Muscle layer of colon (tissue), 2 donors: ENCODE data around the gene PLET1.

Source experiments
- H3K27ac ChIP-seq: one replicate; pipeline ENCODE4 v1.7.0; 2013; ENCODE audit warnings: low read depth, mild to moderate bottlenecking, low read length, moderate library complexity
- H3K27me3 ChIP-seq, 2 donors: one replicate each; pipeline ENCODE4 v1.7.0; 2013; ENCODE audit warnings: low read length in 2 of 2, mild to moderate bottlenecking in 2 of 2; ENCODE audit not compliant: insufficient read depth in 2 of 2, control insufficient read depth in 1 of 2
- H3K36me3 ChIP-seq: one replicate; pipeline ENCODE4 v1.7.0; 2013; ENCODE audit warnings: mild to moderate bottlenecking, low read length; ENCODE audit not compliant: insufficient read depth
- H3K4me1 ChIP-seq: one replicate; pipeline ENCODE4 v1.7.0; 2013; ENCODE audit warnings: mild to moderate bottlenecking, low read length; ENCODE audit not compliant: insufficient read depth
- H3K4me3 ChIP-seq, 2 donors: one replicate each; pipeline ENCODE4 v1.7.0; 2013; ENCODE audit warnings: low read length in 2 of 2, low read depth in 1 of 2, mild to moderate bottlenecking in 1 of 2, moderate library complexity in 1 of 2
- H3K9ac ChIP-seq: one replicate; pipeline ENCODE4 v1.7.0; 2013; ENCODE audit warnings: low read length
- H3K9me3 ChIP-seq: one replicate; pipeline ENCODE4 v1.7.0; 2013; ENCODE audit warnings: mild to moderate bottlenecking, low read length
- donor health status: abdominal sarcoma.
- donor health status: Adenocarcinoma of cecum.

The PLET1 gene

DNA sequence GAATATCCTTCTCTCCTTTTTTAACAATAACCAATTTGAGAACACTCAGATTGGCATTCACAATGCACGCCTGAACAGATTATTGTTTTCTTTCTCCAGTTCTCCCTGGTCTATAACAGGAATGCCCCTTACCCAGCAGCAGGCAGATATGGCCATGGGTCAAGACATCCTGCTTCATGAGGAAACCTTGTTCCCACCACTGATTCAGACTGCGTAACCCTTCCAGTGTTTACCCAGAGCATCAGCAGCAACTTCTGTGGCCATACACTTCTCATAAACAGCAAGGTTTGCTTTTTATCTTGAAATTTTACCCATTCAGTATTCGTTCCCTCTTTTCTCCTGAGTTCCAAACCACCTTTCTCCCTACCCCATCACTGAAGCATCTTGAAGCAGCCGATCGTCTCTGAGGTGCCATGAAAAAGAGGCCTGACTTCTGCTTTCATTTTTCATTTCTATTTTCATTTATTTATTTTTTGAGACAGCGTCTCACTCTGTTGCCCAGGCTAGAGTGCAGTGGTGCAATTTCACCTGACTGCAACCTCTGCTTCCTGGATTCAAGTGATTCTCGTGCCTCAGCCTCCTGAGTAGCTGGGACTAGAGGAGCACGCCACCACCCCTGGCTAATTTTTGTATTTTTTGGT, 24.8 kb downstream of the PLET1 start:
- Histone ChIP-seq H3K36me3 (peaks cover 30% of the 10 kb centered on the region), H3K4me3 (no peak overlapping the region), H3K9ac (no peak overlapping the region), H3K9me3 (no peaks in the 10 kb centered on the region), H3K27me3 (no peaks in the 10 kb centered on the region), H3K27ac (no peak overlapping the region), H3K4me1 (peaks cover 7% of the 10 kb centered on the region)

DNA sequence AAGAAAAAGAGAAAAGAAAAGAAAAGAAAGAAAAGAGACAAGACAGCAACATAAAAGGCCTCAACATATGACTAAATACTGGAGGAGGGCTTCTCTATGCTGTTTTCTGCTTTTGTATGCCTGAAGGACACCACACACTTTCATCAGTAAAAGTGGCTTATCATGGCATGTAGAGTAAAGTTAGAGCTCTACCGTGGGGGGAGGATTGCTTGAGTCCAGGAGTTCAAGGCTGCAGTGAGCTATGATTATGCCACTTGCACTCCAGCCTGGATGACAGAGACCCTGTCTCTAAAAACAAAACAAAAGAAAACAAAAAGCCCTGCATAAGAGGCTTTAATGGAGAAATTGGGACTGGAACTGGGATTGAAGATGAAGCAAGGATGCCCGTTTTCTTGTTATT, 28.7 kb downstream of the PLET1 start:
- peaks cover 31% of the 10 kb centered on the region for H3K36me3 ChIP-seq

DNA sequence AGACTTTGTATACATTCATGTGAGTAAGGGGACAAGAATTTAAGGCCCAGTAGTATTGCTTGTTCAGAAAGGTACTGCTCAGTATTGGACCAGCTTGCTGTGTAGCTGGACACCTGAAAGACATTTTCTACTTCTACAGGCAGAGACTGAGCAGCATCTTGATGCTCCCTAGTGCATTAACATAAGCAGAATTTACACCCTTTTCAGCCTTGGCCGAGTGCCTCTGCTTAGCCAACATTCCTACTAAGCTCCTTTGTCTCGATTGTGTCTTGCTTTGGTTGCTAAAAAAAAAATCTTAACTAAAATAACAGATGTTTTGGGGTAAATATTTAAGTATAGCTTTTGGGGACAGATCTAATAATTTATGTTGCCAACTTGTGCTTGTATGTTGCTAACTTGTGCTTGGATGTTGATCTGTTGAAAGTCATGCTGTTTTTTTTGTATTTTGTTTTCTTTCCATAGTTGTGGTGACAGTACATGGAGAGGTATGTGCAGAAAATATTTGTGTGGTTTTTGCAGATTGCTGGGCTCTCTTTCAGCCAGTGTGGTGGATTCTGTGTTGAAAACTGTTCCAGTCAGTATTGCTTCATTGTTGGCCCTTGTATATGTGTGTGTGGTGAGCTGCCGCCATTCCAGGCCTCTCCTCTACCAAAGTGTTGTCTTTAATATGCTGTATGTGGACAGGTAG, 30.8 kb downstream of the PLET1 start:
- Histone ChIP-seq H3K27me3 (no peaks in the 10 kb centered on the region), H3K4me1 (peaks cover 7% of the 10 kb centered on the region), H3K36me3 (peaks cover 18% of the 10 kb centered on the region), H3K27ac (no peak overlapping the region), H3K4me3 (no peak overlapping the region), H3K9ac (no peak overlapping the region), H3K9me3 (no peaks in the 10 kb centered on the region)

More for the DNA sequence above, 28.7 kb downstream of the PLET1 start:
- no peaks in the 10 kb centered on the region for H3K27me3 ChIP-seq
- no peak overlapping the region for H3K27ac ChIP-seq
- H3K4me1 ChIP-seq = peaks cover 7% of the 10 kb centered on the region
- no peak overlapping the region for H3K4me3 ChIP-seq
- H3K9me3 ChIP-seq = no peaks in the 10 kb centered on the region
- no peak overlapping the region for H3K9ac ChIP-seq

DNA sequence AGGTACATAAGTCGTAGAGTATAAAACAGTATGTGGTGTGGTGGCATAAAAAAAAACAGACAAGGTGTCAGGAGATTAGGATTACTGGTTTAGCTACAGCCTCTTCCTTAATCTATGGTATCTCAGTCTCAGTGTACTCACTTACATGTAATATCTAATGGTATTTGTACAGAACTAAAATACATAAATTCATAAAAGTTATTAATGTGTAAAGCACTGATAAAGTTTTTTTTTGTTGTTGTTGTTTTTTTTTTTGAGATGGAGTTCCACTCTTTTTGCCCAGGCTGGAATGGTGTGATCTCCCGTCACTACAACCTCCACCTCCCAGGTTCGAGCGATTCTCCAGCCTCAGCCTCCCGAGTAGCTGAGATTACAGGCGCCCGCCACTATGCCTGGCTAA, 31.5 kb downstream of the PLET1 start:
- H3K27ac ChIP-seq = no peak overlapping the region
- H3K9ac ChIP-seq = no peak overlapping the region
- peaks cover 7% of the 10 kb centered on the region for H3K4me1 ChIP-seq
- H3K9me3 ChIP-seq = no peaks in the 10 kb centered on the region
- H3K4me3 ChIP-seq = no peak overlapping the region
- H3K36me3 ChIP-seq = peaks cover 18% of the 10 kb centered on the region
- H3K27me3 ChIP-seq = no peaks in the 10 kb centered on the region

DNA sequence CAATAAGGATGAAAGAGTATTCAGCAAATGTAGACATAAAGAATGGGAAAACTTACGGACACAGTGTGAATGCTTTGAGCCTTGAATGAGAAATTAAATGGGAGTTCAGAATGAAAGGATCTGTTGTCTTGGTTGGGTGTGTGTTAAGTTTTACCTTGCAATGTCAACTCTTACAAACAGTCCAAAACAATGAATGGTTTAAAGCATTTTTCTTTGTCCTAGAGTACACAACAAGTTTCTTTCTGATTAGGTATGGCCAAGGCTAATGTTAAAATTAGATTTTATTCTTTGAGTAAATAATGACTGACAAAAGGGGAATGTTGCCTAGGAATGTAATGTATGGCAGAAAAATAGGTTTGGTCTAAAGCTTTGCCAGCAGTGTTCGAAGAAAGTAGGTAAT, 32.0 kb downstream of the PLET1 start:
- Histone ChIP-seq H3K9me3 (no peaks in the 10 kb centered on the region), H3K36me3 (peaks cover 18% of the 10 kb centered on the region), H3K27ac (no peak overlapping the region), H3K27me3 (no peaks in the 10 kb centered on the region), H3K9ac (no peak overlapping the region), H3K4me1 (peaks cover 7% of the 10 kb centered on the region), H3K4me3 (no peak overlapping the region)

DNA sequence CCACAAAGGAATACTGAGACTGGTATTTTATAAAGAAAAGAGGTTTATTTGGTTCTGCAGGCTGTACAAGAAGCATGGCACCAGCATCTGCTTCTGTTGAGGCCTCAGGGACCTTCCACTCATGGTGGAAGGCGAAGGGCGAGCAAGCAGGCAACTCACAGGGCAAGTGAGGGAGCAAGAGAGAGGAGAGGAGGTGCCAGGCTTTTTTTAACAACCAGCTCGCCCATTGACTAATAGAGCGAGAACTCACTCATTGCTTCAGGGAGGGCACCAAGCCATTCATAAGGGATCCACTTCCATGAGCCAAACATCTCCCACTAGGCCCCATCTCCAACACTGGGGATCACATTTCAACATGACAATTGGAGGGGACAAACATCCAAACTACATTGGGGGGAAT, 33.2 kb downstream of the PLET1 start:
- peak overlapping the region; percentile 87 to 96 for H3K4me3 ChIP-seq

DNA sequence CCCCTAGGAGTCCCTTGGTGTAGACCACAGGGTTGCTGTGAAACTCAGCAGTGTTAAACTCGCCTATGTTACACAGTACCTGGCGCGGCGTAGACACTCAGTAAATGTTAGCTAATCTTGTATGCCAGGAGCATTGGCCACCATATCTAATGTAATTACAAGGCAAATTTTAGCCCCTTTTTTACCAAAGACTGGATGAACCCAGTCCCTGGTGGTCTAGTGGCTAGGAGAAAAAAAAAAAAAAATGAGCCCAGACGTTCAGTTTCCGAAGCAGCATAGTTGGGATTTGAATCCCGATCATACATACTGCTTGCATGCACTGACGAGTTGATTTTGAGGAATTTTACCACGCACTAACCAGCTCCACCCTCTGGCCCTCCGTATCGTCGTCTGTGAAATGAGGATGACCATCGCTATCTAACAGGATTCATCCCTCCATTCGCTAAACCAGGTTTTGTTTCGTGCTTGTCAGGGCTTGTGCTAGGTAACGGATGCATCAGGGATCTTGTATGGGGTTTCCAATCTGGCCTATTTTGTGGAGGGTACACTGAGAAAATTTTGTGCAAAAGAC, 33.7 kb downstream of the PLET1 start:
- peak overlapping the region; percentile 93 for H3K27ac ChIP-seq
- H3K9me3 ChIP-seq = no peaks in the 10 kb centered on the region
- peak overlapping the region; percentile 92 for H3K9ac ChIP-seq
- H3K4me3 ChIP-seq = peak overlapping the region; percentile 87 to 96
- peaks cover 8% of the 10 kb centered on the region for H3K4me1 ChIP-seq
- peaks cover 12% of the 10 kb centered on the region for H3K36me3 ChIP-seq
- no peaks in the 10 kb centered on the region for H3K27me3 ChIP-seq

More for the DNA sequence above, 33.2 kb downstream of the PLET1 start:
- peak overlapping the region; percentile 92 for H3K9ac ChIP-seq
- no peaks in the 10 kb centered on the region for H3K9me3 ChIP-seq
- peaks cover 12% of the 10 kb centered on the region for H3K36me3 ChIP-seq
- no peaks in the 10 kb centered on the region for H3K27me3 ChIP-seq
- H3K27ac ChIP-seq = no peak overlapping the region
- peaks cover 7% of the 10 kb centered on the region for H3K4me1 ChIP-seq

DNA sequence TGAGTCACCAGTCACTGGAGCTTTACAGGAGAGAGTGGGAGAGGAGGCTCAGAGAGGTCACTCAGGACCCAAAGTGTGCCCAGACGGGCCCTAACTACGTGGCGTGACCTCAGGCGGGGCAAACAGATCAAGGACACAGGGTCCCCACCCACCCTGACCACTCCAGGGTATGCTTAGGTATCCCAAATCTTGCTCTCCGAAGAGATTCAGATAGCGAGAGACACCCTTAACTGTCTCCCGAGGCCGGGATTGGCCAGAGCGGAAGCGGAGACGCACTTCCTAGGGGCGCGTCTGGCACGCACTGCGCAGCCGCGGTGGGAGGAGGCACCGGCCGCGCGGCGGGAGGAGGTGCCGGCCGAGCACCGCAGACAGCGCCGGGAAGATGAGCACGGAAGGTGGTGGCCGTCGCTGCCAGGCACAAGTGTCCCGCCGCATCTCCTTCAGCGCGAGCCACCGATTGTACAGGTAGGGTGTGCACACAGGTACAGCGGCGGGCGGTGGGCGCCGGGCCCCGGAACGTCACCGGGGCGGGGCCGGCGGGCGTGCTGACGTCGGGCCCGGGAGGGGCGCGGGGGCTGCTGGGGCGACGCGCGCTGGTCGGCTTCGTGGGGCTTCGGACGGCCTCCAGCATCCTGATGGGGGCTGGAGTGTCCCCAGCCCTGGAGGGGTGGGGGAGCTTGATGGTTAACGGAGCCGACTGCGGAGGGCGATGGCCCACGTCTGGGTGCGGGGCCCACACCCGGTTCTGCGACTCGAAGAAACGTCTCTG, 34.4 kb downstream of the PLET1 start, which contains the start of gene PTS:
PTS (plus strand) TSS at position 367 of the 769 bp plus-strand sequence; CDS start at position 383, 16 bp downstream.
- no peaks in the 10 kb centered on the region for H3K9me3 ChIP-seq
- H3K4me1 ChIP-seq = peaks cover 15% of the 10 kb centered on the region
- peaks cover 12% of the 10 kb centered on the region for H3K36me3 ChIP-seq
- no peaks in the 10 kb centered on the region for H3K27me3 ChIP-seq
- peak within 1 kb of the TSS; percentile 93 for H3K27ac ChIP-seq
- peak within 1 kb of the TSS; percentile 92 for H3K9ac ChIP-seq
- H3K4me3 ChIP-seq = peak within 1 kb of the TSS; percentile 87 to 96

DNA sequence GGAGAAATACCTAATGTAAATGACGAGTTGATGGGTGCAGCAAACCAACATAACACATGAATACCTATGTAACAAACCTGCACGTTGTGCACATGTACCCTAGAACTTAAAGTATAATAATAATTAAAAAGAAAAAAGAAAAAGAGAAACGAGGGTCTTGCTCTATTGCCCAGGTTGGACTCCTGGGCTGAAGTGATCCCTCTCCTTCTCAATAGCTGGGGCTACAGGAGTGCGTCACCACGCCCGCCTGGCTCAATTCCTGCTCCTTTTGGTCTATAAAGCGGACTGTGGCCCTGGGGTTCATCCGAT, 35.0 kb downstream of the PLET1 start:
- peak overlapping the region; percentile 92 for H3K9ac ChIP-seq
- H3K4me3 ChIP-seq = peak overlapping the region; percentile 87 to 96
- no peaks in the 10 kb centered on the region for H3K27me3 ChIP-seq
- H3K9me3 ChIP-seq = no peaks in the 10 kb centered on the region
- peak overlapping the region; percentile 93 for H3K27ac ChIP-seq
- H3K4me1 ChIP-seq = peaks cover 21% of the 10 kb centered on the region
- peaks cover 7% of the 10 kb centered on the region for H3K36me3 ChIP-seq

DNA sequence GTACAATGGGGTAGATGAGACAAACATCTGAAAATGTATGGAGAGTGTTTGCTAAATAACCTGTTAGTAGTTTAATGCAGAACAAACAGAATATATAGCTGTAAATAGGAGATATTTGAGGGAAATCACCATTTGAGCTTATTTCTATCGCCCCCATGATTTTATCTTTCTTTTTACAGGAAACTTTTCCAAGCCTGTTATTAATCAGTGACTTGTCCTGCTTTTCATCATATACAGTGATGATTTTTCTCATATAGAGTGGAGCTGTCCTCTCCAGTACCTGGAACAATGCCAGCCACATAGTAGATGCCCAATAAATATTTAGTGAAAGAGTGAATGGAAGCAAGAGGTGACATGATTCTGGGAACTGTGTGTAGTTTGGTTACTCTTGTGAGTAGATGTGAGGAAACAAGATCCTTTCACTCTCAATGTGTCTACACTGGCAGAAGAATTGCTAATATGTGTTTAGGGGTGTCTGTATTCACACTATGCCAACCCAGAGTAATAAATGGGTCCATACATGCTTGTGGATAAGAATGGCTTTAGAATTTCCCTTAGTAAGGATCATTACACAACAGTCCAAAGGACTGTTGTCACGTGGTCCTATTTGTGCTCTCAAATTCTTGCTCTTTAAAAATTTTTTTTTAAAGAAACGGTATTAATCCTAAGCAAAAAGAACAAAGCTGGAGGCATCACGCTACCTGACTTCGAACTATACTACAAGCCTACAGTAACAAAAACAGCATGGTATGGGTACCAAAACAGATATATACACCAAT, 36.7 kb downstream of the PLET1 start:
- no peak overlapping the region for H3K9ac ChIP-seq
- H3K27me3 ChIP-seq = no peaks in the 10 kb centered on the region
- no peaks in the 10 kb centered on the region for H3K9me3 ChIP-seq
- H3K36me3 ChIP-seq = no peaks in the 10 kb centered on the region
- no peak overlapping the region for H3K27ac ChIP-seq
- H3K4me1 ChIP-seq = peaks cover 27% of the 10 kb centered on the region
- H3K4me3 ChIP-seq = no peak overlapping the region

DNA sequence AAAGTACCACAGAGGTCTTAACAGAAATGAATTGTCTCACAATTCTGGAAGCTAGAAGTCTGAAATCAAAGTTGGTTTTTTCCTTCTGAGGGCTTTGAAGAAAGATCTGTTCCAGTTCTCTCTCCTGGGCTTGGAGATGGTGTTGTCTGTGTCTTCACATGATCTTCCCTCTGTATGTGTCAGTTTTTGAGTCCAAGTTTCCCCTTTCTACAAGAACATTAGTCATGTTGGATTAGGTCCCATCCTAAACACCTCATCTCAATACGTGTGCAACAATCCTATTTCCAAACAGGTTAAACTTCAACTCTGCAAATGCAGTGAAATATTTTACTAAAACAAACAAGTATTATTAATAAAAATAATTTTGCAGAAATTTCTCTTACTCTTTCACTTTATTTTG, 37.5 kb downstream of the PLET1 start:
- H3K27ac ChIP-seq = no peak overlapping the region
- peaks cover 27% of the 10 kb centered on the region for H3K4me1 ChIP-seq
- H3K36me3 ChIP-seq = no peaks in the 10 kb centered on the region
- no peak overlapping the region for H3K4me3 ChIP-seq
- no peak overlapping the region for H3K9ac ChIP-seq
- no peaks in the 10 kb centered on the region for H3K9me3 ChIP-seq
- H3K27me3 ChIP-seq = no peaks in the 10 kb centered on the region
